Tracheal epithelial cell (primary cell): ENCODE measurements around the gene NBPF20. TPM values are rescaled to one million over a fixed set of nuclear protein-coding genes. Genes with fewer than 3 reads are reported as not detected.

Experiments
- total RNA-seq: library from RNA; depleted of rRNA; stranded (reverse); fragments of >200 nt; gene quantifications from 2 replicates; pipeline ENCODE4 v1.2.1, GENCODE V29; 2014

Gene NBPF20, protein sequence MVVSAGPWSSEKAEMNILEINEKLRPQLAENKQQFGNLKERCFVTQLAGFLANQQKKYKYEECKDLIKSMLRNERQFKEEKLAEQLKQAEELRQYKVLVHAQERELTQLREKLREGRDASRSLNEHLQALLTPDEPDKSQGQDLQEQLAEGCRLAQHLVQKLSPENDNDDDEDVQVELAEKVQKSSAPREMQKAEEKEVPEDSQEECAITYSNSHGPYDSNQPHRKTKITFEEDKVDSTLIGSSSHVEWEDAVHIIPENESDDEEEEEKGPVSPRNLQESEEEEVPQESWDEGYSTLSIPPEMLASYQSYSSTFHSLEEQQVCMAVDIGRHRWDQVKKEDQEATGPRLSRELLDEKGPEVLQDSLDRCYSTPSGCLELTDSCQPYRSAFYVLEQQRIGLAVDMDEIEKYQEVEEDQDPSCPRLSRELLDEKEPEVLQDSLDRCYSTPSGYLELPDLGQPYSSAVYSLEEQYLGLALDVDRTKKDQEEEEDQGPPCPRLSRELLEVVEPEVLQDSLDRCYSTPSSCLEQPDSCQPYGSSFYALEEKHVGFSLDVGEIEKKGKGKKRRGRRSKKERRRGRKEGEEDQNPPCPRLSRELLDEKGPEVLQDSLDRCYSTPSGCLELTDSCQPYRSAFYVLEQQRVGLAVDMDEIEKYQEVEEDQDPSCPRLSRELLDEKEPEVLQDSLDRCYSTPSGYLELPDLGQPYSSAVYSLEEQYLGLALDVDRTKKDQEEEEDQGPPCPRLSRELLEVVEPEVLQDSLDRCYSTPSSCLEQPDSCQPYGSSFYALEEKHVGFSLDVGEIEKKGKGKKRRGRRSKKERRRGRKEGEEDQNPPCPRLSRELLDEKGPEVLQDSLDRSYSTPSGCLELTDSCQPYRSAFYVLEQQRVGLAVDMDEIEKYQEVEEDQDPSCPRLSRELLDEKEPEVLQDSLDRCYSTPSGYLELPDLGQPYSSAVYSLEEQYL (N-terminal part only)
- total RNA-seq: 1.2 and 2.3 TPM in 2 replicates

DNA sequence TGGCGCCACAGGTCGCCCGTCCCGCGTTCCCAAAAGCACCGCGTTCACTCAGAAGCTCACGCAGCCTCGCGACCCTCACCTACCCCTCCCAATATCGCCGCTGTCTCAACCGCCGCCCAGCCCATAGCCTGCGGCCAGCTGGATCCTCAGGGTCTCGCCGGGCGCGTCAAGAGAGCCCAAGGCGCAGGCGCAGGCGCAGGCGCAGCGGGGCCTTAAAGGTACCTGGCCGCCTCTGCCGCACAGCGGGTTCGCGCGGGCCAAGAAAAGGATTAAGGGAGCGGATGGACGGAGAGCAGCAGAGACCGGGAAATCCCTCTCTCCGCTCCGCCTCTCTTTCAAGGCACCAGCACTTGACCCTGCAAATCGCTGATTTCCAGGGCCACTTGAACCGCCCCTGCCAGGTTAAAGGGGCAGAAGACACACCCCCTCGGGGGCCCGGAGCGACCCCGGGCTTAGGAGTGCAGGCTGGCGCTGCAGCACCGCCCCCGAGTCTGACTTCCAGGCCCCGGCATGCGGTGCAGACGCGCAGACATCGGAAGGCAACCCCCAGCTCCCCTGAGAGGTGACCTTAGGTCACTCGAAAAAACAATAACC, at the start of gene NBPF20:
Gene NBPF20 (minus strand): TSS at position 168 of the 594 bp plus-strand sequence. CDS start 20,331 bp downstream, outside the sequence.

Other genes starting within 250 kb of the NBPF20 start
- 1.4 TPM in 1 of 2 replicates, not detected in the other for gene PPIAL4D, start 183.4 kb downstream of the NBPF20 start, total RNA-seq
- gene GPR89A, start 182.4 kb upstream of the NBPF20 start, total RNA-seq: 24.8 and 32.6 TPM in 2 replicates